Suprapubic skin (tissue), 3 donors: ENCODE data around the gene ERVK3-1.

Experiments used
- POLR2AphosphoS5 ChIP-seq, 3 donors: sonication (generic); formaldehyde crosslinking; IDR thresholded peaks; one replicate each; pipeline ENCODE4 v1.6.1; 2017; ENCODE audit warnings: antibody characterized with exemption in 3 of 3
- TF ChIP-seq, protein P1 (sequence below), 2 donors: fragments of 200-600 bp in 1 of 2; fragments of 450-650 bp in 1 of 2; sonication (generic) in 1 of 2; IDR thresholded peaks; one replicate each; pipeline ENCODE4 v1.5.1; 2016 to 2019; ENCODE audit warnings: antibody characterized with exemption in 2 of 2, mild to moderate bottlenecking in 1 of 2, moderate library complexity in 1 of 2

DNA sequence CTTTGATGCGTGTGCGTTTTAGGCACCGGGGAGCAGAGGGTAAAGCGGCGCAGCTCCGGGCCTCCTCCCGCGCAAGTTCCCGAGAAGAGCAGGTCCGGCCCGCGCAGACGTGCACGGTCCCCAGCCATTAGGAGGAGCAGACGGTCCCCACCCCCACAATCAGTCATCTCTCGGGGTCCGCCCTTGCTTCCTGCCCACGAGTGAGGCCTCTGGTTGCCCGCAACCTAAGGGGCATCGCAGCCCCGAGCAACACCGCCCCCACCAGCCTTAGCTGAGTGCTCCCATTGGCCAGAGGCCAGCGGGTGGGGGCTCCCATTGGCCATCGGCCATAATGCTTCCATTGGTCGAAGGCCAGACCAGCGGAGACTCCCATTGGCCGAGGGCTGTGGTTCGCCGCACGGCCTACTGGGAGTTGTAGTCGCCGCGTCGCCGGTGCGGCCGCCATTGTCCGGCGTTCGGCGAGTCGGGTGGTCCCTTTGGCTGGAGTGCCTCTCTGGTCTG, 26.6 kb upstream of the ERVK3-1 start, which contains the start of gene ZNF8:
- TF ChIP-seq, protein P1, sequence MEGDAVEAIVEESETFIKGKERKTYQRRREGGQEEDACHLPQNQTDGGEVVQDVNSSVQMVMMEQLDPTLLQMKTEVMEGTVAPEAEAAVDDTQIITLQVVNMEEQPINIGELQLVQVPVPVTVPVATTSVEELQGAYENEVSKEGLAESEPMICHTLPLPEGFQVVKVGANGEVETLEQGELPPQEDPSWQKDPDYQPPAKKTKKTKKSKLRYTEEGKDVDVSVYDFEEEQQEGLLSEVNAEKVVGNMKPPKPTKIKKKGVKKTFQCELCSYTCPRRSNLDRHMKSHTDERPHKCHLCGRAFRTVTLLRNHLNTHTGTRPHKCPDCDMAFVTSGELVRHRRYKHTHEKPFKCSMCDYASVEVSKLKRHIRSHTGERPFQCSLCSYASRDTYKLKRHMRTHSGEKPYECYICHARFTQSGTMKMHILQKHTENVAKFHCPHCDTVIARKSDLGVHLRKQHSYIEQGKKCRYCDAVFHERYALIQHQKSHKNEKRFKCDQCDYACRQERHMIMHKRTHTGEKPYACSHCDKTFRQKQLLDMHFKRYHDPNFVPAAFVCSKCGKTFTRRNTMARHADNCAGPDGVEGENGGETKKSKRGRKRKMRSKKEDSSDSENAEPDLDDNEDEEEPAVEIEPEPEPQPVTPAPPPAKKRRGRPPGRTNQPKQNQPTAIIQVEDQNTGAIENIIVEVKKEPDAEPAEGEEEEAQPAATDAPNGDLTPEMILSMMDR (IDR thresholded peaks at IDR 0.05): no peak
- TF ChIP-seq POLR2AphosphoS5 (IDR thresholded peaks at IDR 0.05): peak in 2 of 3 donors; percentile 78 to 94
